ENCODE data around the gene SIX5. TPM values are rescaled to one million over a fixed set of nuclear protein-coding genes. Genes with fewer than 3 reads are reported as not detected.

SIX5 gene
- total and polyA plus RNA-seq, 9 of the 15 experiments (the other 6 are each of a cell fraction or from before 2014, with no cell fraction given), result 1.4 to 17.2 (median 7.4) TPM; not detected in 2

DNA sequence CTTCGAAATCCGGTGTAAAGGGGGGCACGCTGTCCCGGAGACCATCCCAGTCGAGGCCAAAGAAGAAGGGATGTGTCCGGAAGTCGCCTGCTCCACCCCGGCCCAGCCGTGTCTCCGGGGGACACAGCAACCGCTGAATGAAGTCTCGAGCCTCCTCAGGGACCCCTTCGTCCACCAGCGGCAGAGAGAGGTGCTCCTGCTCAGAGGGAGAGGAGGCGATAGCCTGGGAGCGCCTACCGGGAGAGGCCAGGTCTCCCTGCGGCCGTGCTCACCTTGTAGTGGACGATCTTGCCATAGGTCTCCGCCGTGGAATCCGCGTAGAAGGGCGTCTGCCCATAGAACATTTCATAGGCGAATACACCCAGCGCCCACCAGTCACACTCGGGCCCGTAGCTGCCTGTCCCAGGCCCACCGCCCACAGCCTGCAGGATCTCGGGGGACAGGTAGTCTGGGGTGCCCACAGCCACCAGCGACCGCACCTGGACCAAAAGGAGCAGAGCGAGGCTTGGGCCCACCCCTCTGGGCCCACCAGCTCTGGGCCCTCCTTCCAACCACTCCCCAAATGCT, 8.4 kb upstream of the SIX5 start:
- CTCF ChIA-PET (ENCODE audit: low intra/inter-chr PET ratio), result no interaction called here
- BruUV-seq (replicated peaks), result no TSS peak
- Histone ChIP-seq H3K4me3 (no peak overlapping the region), H4K20me1 (replicated peaks; ENCODE audit: control insufficient read depth, insufficient read depth, low read length) (peaks cover 10% of the 10 kb centered on the region; the same call in 1 of the 2 replicates), H3K27ac (ENCODE audit: extremely low read depth, low read depth, low read length) (no peak overlapping the region), H3K9me3 (replicated peaks; ENCODE audit: control insufficient read depth, insufficient read depth, low read depth, low read length) (no peaks in the 10 kb centered on the region), H3K36me3 (ENCODE audit: control insufficient read depth, insufficient read depth, low read length) (peaks cover 24% of the 10 kb centered on the region; the same call in 2 of the 3 replicates), H3K4me1 (replicated peaks in 1 of 2; ENCODE audit: control insufficient read depth in 2 of 2, insufficient read depth in 2 of 2, low read length in 2 of 2) (peaks cover 16 to 57% of the 10 kb centered on the region in 2 experiments), H3K9me1 (ENCODE audit: control insufficient read depth, insufficient read depth, low read length) (peaks cover 5% of the 10 kb centered on the region), H3K79me2 (ENCODE audit: control insufficient read depth, insufficient read depth, low read length) (no peaks in the 10 kb centered on the region), H2AFZ (ENCODE audit: low read depth, low read length) (no peak overlapping the region), H3K27me3 (ENCODE audit: control insufficient read depth in 2 of 2, insufficient read depth in 2 of 2, low read length in 2 of 2) (no peaks in the 10 kb centered on the region), H3K9ac (ENCODE audit: insufficient read depth in 1 of 2, low read depth in 2 of 2, low read length in 2 of 2) (no peak overlapping the region; a peak in 1 of 4 replicates), H3K4me2 (ENCODE audit: insufficient read depth, low read length) (no peak overlapping the region)
- no peak for DNase-seq (ENCODE audit: extremely low read depth in 1 of 4, low spot score in 3 of 4)
- ATAC-seq, result no peak
- intact Hi-C loops (cut with micrococcal nuclease) (no loop called here), in situ Hi-C loops (cut with MboI) (no loop called here)
- POLR2A ChIA-PET, result no interaction called here
- TF ChIP-seq, protein P1, sequence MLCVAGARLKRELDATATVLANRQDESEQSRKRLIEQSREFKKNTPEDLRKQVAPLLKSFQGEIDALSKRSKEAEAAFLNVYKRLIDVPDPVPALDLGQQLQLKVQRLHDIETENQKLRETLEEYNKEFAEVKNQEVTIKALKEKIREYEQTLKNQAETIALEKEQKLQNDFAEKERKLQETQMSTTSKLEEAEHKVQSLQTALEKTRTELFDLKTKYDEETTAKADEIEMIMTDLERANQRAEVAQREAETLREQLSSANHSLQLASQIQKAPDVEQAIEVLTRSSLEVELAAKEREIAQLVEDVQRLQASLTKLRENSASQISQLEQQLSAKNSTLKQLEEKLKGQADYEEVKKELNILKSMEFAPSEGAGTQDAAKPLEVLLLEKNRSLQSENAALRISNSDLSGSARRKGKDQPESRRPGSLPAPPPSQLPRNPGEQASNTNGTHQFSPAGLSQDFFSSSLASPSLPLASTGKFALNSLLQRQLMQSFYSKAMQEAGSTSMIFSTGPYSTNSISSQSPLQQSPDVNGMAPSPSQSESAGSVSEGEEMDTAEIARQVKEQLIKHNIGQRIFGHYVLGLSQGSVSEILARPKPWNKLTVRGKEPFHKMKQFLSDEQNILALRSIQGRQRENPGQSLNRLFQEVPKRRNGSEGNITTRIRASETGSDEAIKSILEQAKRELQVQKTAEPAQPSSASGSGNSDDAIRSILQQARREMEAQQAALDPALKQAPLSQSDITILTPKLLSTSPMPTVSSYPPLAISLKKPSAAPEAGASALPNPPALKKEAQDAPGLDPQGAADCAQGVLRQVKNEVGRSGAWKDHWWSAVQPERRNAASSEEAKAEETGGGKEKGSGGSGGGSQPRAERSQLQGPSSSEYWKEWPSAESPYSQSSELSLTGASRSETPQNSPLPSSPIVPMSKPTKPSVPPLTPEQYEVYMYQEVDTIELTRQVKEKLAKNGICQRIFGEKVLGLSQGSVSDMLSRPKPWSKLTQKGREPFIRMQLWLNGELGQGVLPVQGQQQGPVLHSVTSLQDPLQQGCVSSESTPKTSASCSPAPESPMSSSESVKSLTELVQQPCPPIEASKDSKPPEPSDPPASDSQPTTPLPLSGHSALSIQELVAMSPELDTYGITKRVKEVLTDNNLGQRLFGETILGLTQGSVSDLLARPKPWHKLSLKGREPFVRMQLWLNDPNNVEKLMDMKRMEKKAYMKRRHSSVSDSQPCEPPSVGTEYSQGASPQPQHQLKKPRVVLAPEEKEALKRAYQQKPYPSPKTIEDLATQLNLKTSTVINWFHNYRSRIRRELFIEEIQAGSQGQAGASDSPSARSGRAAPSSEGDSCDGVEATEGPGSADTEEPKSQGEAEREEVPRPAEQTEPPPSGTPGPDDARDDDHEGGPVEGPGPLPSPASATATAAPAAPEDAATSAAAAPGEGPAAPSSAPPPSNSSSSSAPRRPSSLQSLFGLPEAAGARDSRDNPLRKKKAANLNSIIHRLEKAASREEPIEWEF (CRISPR knock-in tag; IDR thresholded peaks at IDR 0.05), result no peak
- peak; percentile 58 for TF ChIP-seq RBFOX2 (IDR thresholded peaks at IDR 0.05; ENCODE audit: low read depth, low read length)
- 95% methylated on average over 32 of the region's 34 CpGs for WGBS (ENCODE audit: insufficient coverage, low coverage, missing lambda C conversion rate)
- FAIRE-seq, result no peak
